Mucosa of rectum (tissue), 2 donors: Measurements from ENCODE around the gene DNAJB2.
"Not testable (repeated sequence)": the region's sequence is repeated elsewhere in the genome, so short reads cannot be mapped to it uniquely, and the experiment has no call there.

Experiments
- H3K27ac ChIP-seq, 2 donors: one replicate each; pipeline ENCODE4 v1.7.0; 2013; ENCODE audit warnings: inconsistent platforms in 2 of 2, low read depth in 2 of 2, low read length in 2 of 2
- H3K27me3 ChIP-seq, 2 donors: one replicate each; pipeline ENCODE4 v1.7.0; 2013; ENCODE audit warnings: low read length in 2 of 2; ENCODE audit not compliant: control insufficient read depth in 2 of 2, insufficient read depth in 2 of 2
- H3K36me3 ChIP-seq, 2 donors: one replicate each; pipeline ENCODE4 v1.7.0; 2013; ENCODE audit warnings: low read length in 2 of 2; ENCODE audit not compliant: control insufficient read depth in 2 of 2, insufficient read depth in 2 of 2
- H3K4me1 ChIP-seq, 2 donors: one replicate each; pipeline ENCODE4 v1.7.0; 2013; ENCODE audit warnings: low read length in 2 of 2, mild to moderate bottlenecking in 1 of 2; ENCODE audit not compliant: control insufficient read depth in 2 of 2, insufficient read depth in 2 of 2
- H3K4me3 ChIP-seq, 2 donors: one replicate each; pipeline ENCODE4 v1.7.0; 2013; ENCODE audit warnings: low read length in 2 of 2
- H3K9ac ChIP-seq, 2 donors: one replicate each; pipeline ENCODE4 v1.7.0; 2013; ENCODE audit warnings: low read length in 2 of 2, low read depth in 1 of 2, mild to moderate bottlenecking in 1 of 2
- H3K9me3 ChIP-seq, 2 donors: one replicate each; pipeline ENCODE4 v1.7.0; 2013; ENCODE audit warnings: low read length in 2 of 2; ENCODE audit not compliant: control insufficient read depth in 2 of 2
- donor health status: healthy.
- donor health status: Normal muscosa, but diverticular disease.

Gene DNAJB2

DNA sequence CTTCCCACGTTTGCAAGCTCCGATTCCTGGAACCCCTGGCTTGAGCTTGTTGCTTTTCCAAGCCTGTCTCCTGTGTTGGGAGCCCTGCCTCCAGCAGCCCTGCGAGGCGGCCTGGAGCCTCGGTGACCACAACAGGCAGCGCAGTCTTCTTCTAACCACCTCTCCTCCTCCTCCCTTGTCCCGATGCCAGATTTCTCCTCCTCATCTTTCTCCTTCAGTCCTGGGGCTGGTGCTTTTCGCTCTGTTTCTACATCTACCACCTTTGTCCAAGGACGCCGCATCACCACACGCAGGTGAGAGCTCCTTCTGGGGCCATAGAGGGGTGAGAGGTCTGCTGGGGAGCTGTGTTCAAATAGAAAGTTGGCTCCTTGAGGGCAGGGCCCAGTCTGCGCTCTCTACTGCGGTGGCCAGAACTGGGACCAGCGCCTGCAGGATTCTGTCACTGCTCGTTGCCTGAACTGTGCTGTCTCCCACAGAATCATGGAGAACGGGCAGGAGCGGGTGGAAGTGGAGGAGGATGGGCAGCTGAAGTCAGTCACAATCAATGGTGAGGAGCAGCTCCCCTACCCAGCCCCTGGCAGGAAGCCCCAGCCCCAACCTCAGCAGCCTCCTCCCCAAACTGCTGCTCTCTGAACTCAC is 3.9 kb downstream of the DNAJB2 start:
- Histone ChIP-seq H3K4me1 (peaks cover 16 to 20% of the 10 kb centered on the region in 2 donors), H3K9me3 (no peaks in the 10 kb centered on the region), H3K27me3 (no peaks in the 10 kb centered on the region), H3K4me3 (no peak overlapping the region), H3K36me3 (peaks cover 28 to 36% of the 10 kb centered on the region in 2 donors), H3K9ac (no peak overlapping the region), H3K27ac (no peak overlapping the region)

DNA sequence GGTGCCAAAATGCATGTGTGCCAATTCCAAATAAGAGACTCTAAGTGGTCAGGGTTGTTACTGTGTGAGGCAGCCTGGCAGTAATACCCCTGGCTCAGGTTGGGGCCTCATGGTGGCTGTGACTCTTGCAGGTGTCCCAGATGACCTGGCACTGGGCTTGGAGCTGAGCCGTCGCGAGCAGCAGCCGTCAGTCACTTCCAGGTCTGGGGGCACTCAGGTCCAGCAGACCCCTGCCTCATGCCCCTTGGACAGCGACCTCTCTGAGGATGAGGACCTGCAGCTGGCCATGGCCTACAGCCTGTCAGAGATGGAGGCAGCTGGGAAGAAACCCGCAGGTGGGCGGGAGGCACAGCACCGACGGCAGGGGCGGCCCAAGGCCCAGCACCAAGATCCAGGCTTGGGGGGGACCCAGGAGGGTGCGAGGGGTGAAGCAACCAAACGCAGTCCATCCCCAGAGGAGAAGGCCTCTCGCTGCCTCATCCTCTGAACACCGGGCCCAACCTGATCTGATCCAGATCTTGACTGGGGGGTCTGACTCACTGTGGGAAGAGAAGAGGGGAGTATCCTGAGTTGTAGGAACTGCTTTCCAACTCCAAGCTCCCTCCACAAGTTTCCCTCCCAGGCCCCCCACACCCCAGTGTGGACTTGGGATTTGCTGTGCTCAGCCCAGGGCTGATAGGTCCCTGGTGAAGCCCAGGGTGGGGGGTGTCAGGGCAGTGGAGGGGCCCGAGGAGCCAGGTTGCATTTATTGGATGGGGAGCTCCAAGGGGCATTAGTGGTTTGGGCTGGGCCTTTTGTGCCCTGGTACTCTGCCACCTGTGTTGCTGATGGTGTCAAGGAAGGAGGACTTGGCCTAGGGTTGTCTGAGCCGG is 5.6 kb downstream of the DNAJB2 start:
- Histone ChIP-seq H3K36me3 (peaks cover 28 to 36% of the 10 kb centered on the region in 2 donors), H3K27ac (no peak overlapping the region), H3K9me3 (no peaks in the 10 kb centered on the region), H3K9ac (no peak overlapping the region), H3K27me3 (no peaks in the 10 kb centered on the region), H3K4me1 (peaks cover 6 to 8% of the 10 kb centered on the region in 2 donors), H3K4me3 (no peak overlapping the region)

DNA sequence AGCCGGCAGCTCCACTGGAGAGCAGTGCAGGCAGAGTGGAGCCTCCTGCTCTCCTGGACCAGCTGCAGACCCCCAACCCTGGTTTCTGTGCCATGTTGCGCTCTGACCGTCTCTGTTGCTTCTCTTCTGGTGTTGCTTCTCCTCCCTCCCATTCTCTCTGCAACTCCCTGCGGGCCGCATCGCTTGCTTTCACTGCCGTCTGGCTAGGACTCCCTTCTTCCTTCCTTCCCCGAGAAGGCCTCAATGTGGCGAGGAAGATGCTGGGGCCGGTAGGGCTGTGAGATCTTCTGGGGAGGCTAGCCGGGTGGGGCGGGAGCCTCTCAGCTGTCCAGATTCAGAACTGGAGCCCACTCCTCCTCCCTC is 6.2 kb downstream of the DNAJB2 start:
- no peak overlapping the region for H3K4me3 ChIP-seq
- H3K4me1 ChIP-seq: peaks cover 0 to 2% of the 10 kb centered on the region in 2 donors
- H3K27me3 ChIP-seq: no peaks in the 10 kb centered on the region
- H3K9ac ChIP-seq: no peak overlapping the region
- no peaks in the 10 kb centered on the region for H3K9me3 ChIP-seq
- H3K27ac ChIP-seq: no peak overlapping the region
- peaks cover 28 to 36% of the 10 kb centered on the region in 2 donors for H3K36me3 ChIP-seq

DNA sequence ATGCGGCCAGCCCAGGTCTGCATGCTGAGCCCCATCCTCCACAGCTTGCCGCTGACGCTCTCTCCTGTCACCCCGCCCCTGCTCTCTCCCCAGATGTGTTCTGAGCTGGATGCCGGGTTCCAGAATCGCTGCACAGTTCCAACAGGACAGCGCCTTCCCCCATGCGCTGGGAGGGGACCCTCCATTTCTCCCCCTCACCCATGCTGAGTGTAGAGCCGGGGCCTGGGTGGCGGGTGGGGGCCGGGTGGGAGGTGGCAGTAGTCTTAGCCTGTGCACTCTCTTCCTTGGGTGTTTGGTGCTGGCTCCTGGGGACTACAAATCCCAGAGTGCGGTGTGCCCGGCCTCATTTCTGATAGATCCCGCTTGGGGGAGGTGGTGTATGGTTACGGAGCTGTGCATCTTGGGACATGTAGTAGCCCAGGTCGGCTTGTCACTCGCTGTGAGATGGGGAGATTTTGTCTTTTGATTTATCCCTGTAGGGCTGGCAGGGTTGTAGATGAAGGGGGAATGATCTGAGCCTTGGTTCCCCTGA is 6.8 kb downstream of the DNAJB2 start:
- Histone ChIP-seq H3K27me3 (no peaks in the 10 kb centered on the region), H3K4me1 (peaks cover 0 to 2% of the 10 kb centered on the region in 2 donors), H3K4me3 (no peak overlapping the region), H3K9ac (no peak overlapping the region), H3K27ac (no peak overlapping the region), H3K9me3 (no peaks in the 10 kb centered on the region), H3K36me3 (peaks cover 26 to 36% of the 10 kb centered on the region in 2 donors)

DNA sequence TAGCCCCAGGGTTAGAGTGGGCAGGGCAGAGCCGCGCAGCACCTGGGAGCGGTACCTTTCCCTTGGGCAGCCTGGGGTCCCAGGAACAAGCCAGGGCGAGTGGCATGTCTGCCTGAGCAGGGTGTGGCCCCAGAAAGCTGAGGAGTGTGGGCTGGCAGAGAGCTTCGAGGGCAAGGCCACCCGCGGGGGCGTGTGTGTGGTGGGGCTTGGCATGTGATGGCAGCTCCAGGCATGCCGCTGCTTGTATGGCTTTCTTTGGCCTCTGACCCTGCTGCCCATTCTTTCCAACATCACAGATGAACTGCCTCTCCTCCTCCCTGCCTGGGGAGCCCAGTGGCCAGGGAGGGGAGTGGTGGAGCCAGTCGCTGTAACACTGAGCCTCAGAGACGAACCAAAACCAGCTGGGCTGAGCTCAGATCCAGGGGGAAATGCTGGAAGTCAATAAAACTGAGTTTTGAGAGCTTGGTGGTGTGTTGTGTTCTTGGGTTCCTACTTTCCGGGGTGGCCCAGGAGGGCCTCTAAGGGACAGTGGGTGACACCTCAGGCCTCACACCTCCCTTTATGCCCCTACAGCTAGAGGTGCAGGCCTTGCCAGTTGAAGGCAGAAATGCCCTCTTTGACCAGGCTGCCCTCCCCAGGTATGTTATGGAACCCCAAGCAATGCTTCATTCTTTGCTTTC is 7.4 kb downstream of the DNAJB2 start:
- Histone ChIP-seq H3K36me3 (peaks cover 20 to 32% of the 10 kb centered on the region in 2 donors), H3K27me3 (no peaks in the 10 kb centered on the region), H3K9me3 (no peaks in the 10 kb centered on the region), H3K4me3 (no peak overlapping the region), H3K9ac (no peak overlapping the region), H3K27ac (no peak overlapping the region), H3K4me1 (no peaks in the 10 kb centered on the region)

DNA sequence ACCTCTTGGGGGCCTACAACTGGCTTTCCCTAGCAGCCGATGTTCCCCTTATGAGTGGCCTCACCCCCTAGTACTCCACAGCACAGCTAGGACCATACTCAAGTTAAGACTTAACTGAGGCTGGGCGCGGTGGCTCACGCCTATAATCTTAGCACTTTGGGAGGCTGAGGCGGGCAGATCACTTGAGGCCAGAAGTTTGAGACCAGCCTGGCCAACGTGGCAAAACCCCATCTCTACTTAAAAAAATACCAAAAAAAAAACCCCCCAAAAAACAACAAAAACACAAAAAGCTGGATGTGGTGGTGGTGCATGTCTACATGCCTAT is 7.9 kb downstream of the DNAJB2 start:
- H3K9me3 ChIP-seq: not testable (repeated sequence)

DNA sequence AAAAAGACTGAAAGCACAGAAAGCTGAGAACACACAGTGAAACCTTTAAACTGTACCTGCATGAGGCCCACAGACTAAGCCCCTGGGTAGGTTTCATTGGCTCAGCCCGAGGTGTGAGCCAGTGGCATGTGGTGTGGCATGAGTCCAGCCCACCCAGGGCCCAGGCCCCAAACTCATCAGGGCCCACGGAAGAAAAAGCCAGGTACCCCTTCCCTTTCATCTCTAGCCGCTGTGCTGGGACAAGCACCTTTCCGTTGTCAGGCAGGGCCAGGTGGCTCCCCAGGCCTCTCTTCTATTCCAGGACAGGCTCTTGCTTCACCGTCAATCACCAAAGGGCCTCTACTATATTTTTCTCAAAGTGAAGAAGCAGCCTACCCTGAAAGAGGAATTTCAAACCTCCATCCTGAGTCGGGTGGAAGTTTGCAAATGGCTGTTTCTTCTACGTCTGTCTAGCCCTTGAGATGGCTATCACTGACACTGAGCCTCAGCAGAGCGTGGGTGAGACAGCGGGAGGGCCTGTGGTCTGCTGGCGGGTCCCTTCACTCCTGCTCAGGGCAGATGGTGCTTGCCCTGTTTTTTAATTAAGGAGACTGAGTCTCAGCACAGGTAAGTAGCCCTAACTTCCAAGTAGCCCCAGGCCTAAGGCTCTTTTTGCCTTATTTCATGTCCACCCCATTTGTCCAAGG is 8.6 kb downstream of the DNAJB2 start:
- Histone ChIP-seq H3K9me3 (no peaks in the 10 kb centered on the region), H3K27me3 (no peaks in the 10 kb centered on the region), H3K4me1 (no peaks in the 10 kb centered on the region), H3K36me3 (peaks cover 13 to 23% of the 10 kb centered on the region in 2 donors), H3K4me3 (no peak overlapping the region), H3K9ac (no peak overlapping the region), H3K27ac (no peak overlapping the region)

More for the DNA sequence above, 7.9 kb downstream of the DNAJB2 start:
- not testable (repeated sequence) for H3K9ac ChIP-seq, H3K4me1 ChIP-seq, H3K27me3 ChIP-seq, H3K27ac ChIP-seq, H3K4me3 ChIP-seq
- H3K36me3 ChIP-seq: peaks cover 17 to 27% of the 10 kb centered on the region in 2 donors

DNA sequence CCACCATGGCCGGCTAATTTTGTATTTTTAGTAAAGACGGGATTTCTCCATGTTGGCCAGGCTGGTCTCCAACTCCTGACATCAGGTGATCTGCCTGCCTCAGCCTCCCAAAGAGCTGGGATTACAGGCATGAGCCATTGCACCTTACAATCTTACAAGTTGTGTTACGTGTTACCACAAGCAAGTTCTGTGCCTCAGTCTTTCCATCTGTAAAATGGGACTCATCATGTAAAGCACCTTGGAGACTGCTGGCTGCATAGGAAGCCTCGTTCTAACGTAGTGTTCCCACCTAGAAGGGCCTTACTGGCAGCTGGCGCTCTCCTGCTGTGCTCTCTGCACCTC is 10.0 kb downstream of the DNAJB2 start:
- no peak overlapping the region for H3K9ac ChIP-seq
- no peak overlapping the region for H3K27ac ChIP-seq
- no peak overlapping the region for H3K4me3 ChIP-seq
- H3K36me3 ChIP-seq: peaks cover 5 to 11% of the 10 kb centered on the region in 2 donors
- H3K27me3 ChIP-seq: no peaks in the 10 kb centered on the region
- H3K4me1 ChIP-seq: peaks cover 0 to 1% of the 10 kb centered on the region in 2 donors
- H3K9me3 ChIP-seq: no peaks in the 10 kb centered on the region

DNA sequence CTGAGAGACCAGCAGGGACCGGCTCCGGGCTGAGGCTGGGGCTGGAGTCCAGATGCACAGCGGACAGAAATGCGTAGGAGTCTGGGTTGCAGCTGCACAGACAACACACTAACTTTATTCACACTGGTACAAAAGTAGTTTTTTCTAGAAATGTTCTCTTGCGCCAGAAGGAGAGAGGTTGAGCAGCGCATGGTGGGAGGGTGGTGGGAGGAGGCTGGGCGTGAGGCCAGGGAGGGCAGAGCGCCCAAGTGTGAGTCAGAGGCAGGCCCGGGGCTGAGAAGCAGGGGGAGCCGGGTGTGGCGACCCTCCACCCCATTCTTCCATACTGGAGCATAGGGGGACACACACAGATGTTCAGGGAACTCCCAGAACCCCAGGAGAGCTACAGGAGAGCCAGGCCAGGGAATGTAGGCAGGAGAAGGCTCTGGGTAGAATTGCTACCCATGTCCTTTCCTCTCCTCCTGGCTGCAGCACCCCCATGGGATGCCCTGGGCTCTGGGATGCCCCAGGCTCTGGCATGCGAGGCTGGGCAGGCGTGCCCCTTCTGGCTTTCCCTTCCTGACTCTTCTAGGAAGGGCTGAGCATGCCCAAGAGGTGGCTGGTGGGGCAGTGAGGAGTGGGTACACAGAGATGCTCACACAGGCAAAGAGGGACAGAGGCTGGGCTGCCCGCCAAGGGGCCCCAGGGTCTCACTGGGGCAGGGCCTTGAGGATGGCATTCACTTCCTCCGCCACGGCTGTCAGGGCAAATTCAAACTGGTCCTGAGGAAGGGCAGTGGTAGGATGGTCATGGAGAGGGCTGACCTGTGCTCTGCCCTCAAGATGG is 10.6 kb downstream of the DNAJB2 start:
- no peak overlapping the region for H3K27ac ChIP-seq
- H3K9ac ChIP-seq: no peak overlapping the region
- no peaks in the 10 kb centered on the region for H3K27me3 ChIP-seq
- no peaks in the 10 kb centered on the region for H3K9me3 ChIP-seq
- H3K4me3 ChIP-seq: no peak overlapping the region
- peaks cover 0 to 6% of the 10 kb centered on the region in 2 donors for H3K36me3 ChIP-seq
- peaks cover 0 to 5% of the 10 kb centered on the region in 2 donors for H3K4me1 ChIP-seq
